22Rv1 (cell line): Measurements from ENCODE around the gene MRPS23.

Experiments
- CTCF ChIP-seq: fragments of 450-650 bp; IDR thresholded peaks from 2 replicates; pipeline ENCODE4 v1.5.1; 2017; ENCODE audit warnings: mild to moderate bottlenecking
- ZFX ChIP-seq: fragments of 450-650 bp; IDR thresholded peaks from 2 replicates; pipeline ENCODE4 v1.6.1; 2017; ENCODE audit warnings: antibody characterized with exemption, borderline replicate concordance

GRCh38 chr17:57860414-57860999, 10.7 kb upstream of the MRPS23 start:
- no peak for TF ChIP-seq CTCF
- TF ChIP-seq ZFX, result no peak
